Measurements from ENCODE around the gene HMX3. TPM values are rescaled to one million over a fixed set of nuclear protein-coding genes. Genes with fewer than 3 reads are reported as not detected.
A peak's percentile ranks its signal among the peaks of the same experiment; 100 is the strongest.

HMX3 gene
- polyA plus RNA-seq, 1 donor from 2014 or later: not detected

DNA sequence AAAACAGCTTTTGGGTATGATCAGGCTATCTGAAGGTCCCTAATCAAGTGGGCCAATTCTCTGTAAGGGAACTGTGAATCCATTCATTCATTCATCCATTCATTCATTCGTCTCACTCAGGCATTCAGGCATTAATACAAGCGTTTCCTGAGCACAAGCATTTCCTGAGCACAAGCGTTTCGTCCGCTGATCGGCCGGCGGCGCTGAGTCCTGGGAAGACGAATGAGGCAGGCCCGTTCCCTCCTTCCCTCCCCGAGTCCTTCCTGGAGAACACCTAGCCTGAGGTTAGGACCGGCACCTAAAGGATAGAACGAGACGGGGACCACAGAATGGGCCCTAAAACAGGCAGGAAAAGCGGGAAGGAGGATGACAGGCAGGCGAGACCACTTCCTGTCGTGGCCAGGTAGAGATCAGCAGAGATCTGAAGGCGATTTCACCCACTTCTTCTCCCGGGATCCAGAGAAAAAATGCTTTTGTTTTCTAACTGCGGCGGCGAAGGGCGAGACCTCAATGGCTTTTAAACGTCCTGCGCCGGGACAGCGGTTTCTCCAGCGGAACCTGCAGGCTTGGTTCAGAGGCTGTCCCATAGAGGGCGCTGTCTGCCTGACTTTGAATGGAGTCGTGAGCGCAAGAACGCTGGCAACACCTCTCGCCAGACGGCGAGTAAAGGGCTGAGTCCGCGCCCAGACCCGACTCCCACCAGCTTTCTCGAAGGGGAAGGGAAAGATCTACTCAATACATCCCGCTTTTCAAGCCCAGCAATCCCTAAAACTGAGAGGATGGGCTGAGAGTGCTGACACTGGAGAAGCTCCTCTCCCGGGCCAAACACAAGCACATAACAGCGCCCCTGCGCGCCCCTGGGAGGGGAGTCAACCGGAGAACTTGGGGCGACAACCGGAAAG, 2.9 kb upstream of the HMX3 start:
- Histone ChIP-seq H3K9me2 (ENCODE audit: insufficient read depth, low read length) (no peaks in the 10 kb centered on the region), H3K27ac (ENCODE audit: low read length) (no peak overlapping the region), H2AFZ (ENCODE audit: low read depth, low read length) (no peak overlapping the region), H4K20me1 (ENCODE audit: insufficient read depth) (no peaks in the 10 kb centered on the region), H3K4me3 (ENCODE audit: low read length) (peak overlapping the region; percentile 64), H3K27me3 (ENCODE audit: insufficient read depth, low read depth, low read length) (peaks cover 100% of the 10 kb centered on the region), H3K79me2 (replicated peaks; ENCODE audit: insufficient read depth, low read length) (no peaks in the 10 kb centered on the region), H3K36me3 (ENCODE audit: insufficient read depth, low read length) (no peaks in the 10 kb centered on the region), H3K9ac (ENCODE audit: low read length) (peak overlapping the region; percentile 14), H3F3A (ENCODE audit: insufficient read depth, low read length, poor library complexity, severe bottlenecking) (no peaks in the 10 kb centered on the region), H3K4me2 (ENCODE audit: low read length) (peak overlapping the region; percentile 31), H3K9me3 (ENCODE audit: low read length) (no peaks in the 10 kb centered on the region)
- TF ChIP-seq EZH2 (IDR thresholded peaks at IDR 0.05; ENCODE audit: borderline replicate concordance, insufficient read depth, low read length, poor library complexity, severe bottlenecking) (no peak), RAD21 (conservative IDR thresholded peaks at IDR 0.05) (peak; percentile 93), MXI1 (conservative IDR thresholded peaks at IDR 0.05; ENCODE audit: poor library complexity, severe bottlenecking) (no peak), POLR2AphosphoS5 (IDR thresholded peaks at IDR 0.05) (peak; percentile 15), TAF1 (IDR thresholded peaks at IDR 0.05; ENCODE audit: low read depth) (no peak), EP300 (conservative IDR thresholded peaks at IDR 0.05; ENCODE audit: poor library complexity, severe bottlenecking) (no peak), SMC3 (conservative IDR thresholded peaks at IDR 0.05; ENCODE audit: poor library complexity) (peak; percentile 91)
- TF ChIP-seq, protein P1, sequence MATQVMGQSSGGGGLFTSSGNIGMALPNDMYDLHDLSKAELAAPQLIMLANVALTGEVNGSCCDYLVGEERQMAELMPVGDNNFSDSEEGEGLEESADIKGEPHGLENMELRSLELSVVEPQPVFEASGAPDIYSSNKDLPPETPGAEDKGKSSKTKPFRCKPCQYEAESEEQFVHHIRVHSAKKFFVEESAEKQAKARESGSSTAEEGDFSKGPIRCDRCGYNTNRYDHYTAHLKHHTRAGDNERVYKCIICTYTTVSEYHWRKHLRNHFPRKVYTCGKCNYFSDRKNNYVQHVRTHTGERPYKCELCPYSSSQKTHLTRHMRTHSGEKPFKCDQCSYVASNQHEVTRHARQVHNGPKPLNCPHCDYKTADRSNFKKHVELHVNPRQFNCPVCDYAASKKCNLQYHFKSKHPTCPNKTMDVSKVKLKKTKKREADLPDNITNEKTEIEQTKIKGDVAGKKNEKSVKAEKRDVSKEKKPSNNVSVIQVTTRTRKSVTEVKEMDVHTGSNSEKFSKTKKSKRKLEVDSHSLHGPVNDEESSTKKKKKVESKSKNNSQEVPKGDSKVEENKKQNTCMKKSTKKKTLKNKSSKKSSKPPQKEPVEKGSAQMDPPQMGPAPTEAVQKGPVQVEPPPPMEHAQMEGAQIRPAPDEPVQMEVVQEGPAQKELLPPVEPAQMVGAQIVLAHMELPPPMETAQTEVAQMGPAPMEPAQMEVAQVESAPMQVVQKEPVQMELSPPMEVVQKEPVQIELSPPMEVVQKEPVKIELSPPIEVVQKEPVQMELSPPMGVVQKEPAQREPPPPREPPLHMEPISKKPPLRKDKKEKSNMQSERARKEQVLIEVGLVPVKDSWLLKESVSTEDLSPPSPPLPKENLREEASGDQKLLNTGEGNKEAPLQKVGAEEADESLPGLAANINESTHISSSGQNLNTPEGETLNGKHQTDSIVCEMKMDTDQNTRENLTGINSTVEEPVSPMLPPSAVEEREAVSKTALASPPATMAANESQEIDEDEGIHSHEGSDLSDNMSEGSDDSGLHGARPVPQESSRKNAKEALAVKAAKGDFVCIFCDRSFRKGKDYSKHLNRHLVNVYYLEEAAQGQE (IDR thresholded peaks at IDR 0.05; ENCODE audit: borderline replicate concordance): no peak
- TF ChIP-seq, protein P2, sequence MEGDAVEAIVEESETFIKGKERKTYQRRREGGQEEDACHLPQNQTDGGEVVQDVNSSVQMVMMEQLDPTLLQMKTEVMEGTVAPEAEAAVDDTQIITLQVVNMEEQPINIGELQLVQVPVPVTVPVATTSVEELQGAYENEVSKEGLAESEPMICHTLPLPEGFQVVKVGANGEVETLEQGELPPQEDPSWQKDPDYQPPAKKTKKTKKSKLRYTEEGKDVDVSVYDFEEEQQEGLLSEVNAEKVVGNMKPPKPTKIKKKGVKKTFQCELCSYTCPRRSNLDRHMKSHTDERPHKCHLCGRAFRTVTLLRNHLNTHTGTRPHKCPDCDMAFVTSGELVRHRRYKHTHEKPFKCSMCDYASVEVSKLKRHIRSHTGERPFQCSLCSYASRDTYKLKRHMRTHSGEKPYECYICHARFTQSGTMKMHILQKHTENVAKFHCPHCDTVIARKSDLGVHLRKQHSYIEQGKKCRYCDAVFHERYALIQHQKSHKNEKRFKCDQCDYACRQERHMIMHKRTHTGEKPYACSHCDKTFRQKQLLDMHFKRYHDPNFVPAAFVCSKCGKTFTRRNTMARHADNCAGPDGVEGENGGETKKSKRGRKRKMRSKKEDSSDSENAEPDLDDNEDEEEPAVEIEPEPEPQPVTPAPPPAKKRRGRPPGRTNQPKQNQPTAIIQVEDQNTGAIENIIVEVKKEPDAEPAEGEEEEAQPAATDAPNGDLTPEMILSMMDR (IDR thresholded peaks at IDR 0.05; ENCODE audit: poor library complexity, severe bottlenecking): peak; percentile 97

DNA sequence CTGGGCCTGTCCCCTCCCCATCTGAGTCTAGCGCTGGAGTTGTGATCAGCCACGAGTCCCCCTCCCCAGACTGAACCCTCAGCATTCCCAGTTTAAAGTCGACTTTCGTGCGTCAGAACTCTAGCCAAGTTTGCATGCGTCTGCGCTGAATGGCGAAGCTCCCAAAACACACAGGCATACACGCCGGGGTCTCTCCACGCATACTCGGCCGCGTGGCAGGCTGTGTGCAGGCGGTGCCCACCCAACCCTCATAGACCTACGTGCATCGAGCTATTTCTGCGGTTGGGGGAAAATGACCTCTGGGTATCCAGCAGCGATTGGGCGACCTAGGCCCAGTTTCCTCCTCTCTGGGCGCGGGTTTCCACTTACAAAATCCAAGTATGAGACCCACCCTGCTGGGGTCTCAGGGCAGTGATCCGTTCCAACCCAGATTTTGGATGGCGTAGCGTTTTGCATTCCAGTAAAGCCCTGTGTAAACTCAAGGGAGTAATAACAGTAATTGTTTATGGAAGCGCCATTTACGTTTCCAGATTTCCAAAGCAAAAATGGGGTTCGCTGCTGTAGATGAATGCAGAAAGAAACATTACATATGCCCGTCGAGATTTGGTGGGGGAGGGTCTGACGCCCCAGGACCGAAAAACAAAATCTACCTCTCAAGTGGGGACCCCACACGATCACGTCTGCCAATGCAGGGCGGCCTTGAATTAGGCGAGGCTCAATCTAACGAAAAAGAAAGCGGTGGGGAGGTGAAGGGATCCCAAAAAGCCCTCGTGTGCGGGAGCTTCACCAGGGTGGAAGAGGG, 2.0 kb upstream of the HMX3 start:
- H3K27ac ChIP-seq (ENCODE audit: low read length): no peak overlapping the region
- H3K9me3 ChIP-seq (ENCODE audit: low read length): no peaks in the 10 kb centered on the region
- no peaks in the 10 kb centered on the region for H3K36me3 ChIP-seq (ENCODE audit: insufficient read depth, low read length)
- H3K27me3 ChIP-seq (ENCODE audit: insufficient read depth, low read depth, low read length): peaks cover 100% of the 10 kb centered on the region
- H3K4me3 ChIP-seq (ENCODE audit: low read length): peak overlapping the region; percentile 64
- H4K20me1 ChIP-seq (ENCODE audit: insufficient read depth): no peaks in the 10 kb centered on the region
- H3K9me2 ChIP-seq (ENCODE audit: insufficient read depth, low read length): no peaks in the 10 kb centered on the region
- H3K79me2 ChIP-seq (replicated peaks; ENCODE audit: insufficient read depth, low read length): no peaks in the 10 kb centered on the region
- TF ChIP-seq, protein P2 (IDR thresholded peaks at IDR 0.05; ENCODE audit: poor library complexity, severe bottlenecking): no peak
- TF ChIP-seq MXI1 (conservative IDR thresholded peaks at IDR 0.05; ENCODE audit: poor library complexity, severe bottlenecking) (no peak), SMC3 (conservative IDR thresholded peaks at IDR 0.05; ENCODE audit: poor library complexity) (no peak), EP300 (conservative IDR thresholded peaks at IDR 0.05; ENCODE audit: poor library complexity, severe bottlenecking) (no peak), RAD21 (conservative IDR thresholded peaks at IDR 0.05) (no peak), EZH2 (IDR thresholded peaks at IDR 0.05; ENCODE audit: borderline replicate concordance, insufficient read depth, low read length, poor library complexity, severe bottlenecking) (no peak), POLR2AphosphoS5 (IDR thresholded peaks at IDR 0.05) (no peak), TAF1 (IDR thresholded peaks at IDR 0.05; ENCODE audit: low read depth) (no peak)
- TF ChIP-seq, protein P1 (IDR thresholded peaks at IDR 0.05; ENCODE audit: borderline replicate concordance): no peak
- no peaks in the 10 kb centered on the region for H3F3A ChIP-seq (ENCODE audit: insufficient read depth, low read length, poor library complexity, severe bottlenecking)
- no peak overlapping the region for H3K4me2 ChIP-seq (ENCODE audit: low read length)
- no peak overlapping the region for H3K9ac ChIP-seq (ENCODE audit: low read length)
- no peak overlapping the region for H2AFZ ChIP-seq (ENCODE audit: low read depth, low read length)
